Hepatic stellate cell (primary cell): ENCODE measurements around the gene CTBP1.

ENCODE experiments used
- DNase-seq: peaks from one replicate; pipeline ENCODE4 v3.0.0; 2011; ENCODE audit warnings: low spot score

The CTBP1 gene

GRCh38 chr4:1283711-1284110, 34.8 kb upstream of the CTBP1 start:
- no peak for DNase-seq

- no peak for DNase-seq
These were observed 30.3 kb upstream of the CTBP1 start for GRCh38 chr4:1279253-1279652.

- DNase-seq, result no peak
These were observed 29.0 kb upstream of the CTBP1 start for GRCh38 chr4:1277667-1278665.

- no peak for DNase-seq
These were observed 28.1 kb upstream of the CTBP1 start for GRCh38 chr4:1276984-1277383.

GRCh38 chr4:1274871-1275270, 25.9 kb upstream of the CTBP1 start:
- DNase-seq, result no peak

GRCh38 chr4:1271686-1272085, 22.8 kb upstream of the CTBP1 start:
- DNase-seq, result no peak

GRCh38 chr4:1269209-1269608, 20.3 kb upstream of the CTBP1 start:
- no peak for DNase-seq

- DNase-seq, result no peak
These were observed 18.2 kb upstream of the CTBP1 start for GRCh38 chr4:1266881-1267763.

GRCh38 chr4:1265351-1265750, 16.4 kb upstream of the CTBP1 start:
- no peak for DNase-seq

GRCh38 chr4:1264942-1265341, 16.0 kb upstream of the CTBP1 start:
- DNase-seq, result no peak

GRCh38 chr4:1261107-1261928, 12.4 kb upstream of the CTBP1 start:
- DNase-seq, result no peak

GRCh38 chr4:1260418-1261106, 11.6 kb upstream of the CTBP1 start:
- no peak for DNase-seq

- no peak for DNase-seq
These were observed 11.0 kb upstream of the CTBP1 start for GRCh38 chr4:1259966-1260365.

- DNase-seq, result no peak
These were observed 9.5 kb upstream of the CTBP1 start for GRCh38 chr4:1258457-1258856.

GRCh38 chr4:1255699-1256098, 6.8 kb upstream of the CTBP1 start:
- no peak for DNase-seq

- no peak for DNase-seq
These were observed 6.2 kb upstream of the CTBP1 start for GRCh38 chr4:1255151-1255550.

GRCh38 chr4:1253831-1254230, 4.9 kb upstream of the CTBP1 start:
- DNase-seq, result no peak

GRCh38 chr4:1252928-1253492, 4.1 kb upstream of the CTBP1 start:
- DNase-seq, result no peak

- DNase-seq, result no peak
These were observed 2.8 kb upstream of the CTBP1 start for GRCh38 chr4:1251773-1252066.

GRCh38 chr4:1250921-1251772, 2.2 kb upstream of the CTBP1 start:
- no peak for DNase-seq

GRCh38 chr4:1250527-1250812, 1.5 kb upstream of the CTBP1 start:
- no peak for DNase-seq
